GM12892 (cell line): ENCODE results near the gene TTLL13.

Experiments
- POLR2A ChIP-seq: IDR thresholded peaks from 2 replicates; pipeline ENCODE4 v1.6.1; 2011; ENCODE audit warnings: low read depth, low read length, control low read depth
- POLR2AphosphoS5 ChIP-seq: IDR thresholded peaks from 2 replicates; pipeline ENCODE4 v1.6.1; 2011; ENCODE audit warnings: low read depth, low read length, control low read depth
- TAF1 ChIP-seq: IDR thresholded peaks from 2 replicates; pipeline ENCODE4 v1.6.1; 2011; ENCODE audit warnings: low read depth, mild to moderate bottlenecking, control low read depth, low read length, borderline replicate concordance

DNA sequence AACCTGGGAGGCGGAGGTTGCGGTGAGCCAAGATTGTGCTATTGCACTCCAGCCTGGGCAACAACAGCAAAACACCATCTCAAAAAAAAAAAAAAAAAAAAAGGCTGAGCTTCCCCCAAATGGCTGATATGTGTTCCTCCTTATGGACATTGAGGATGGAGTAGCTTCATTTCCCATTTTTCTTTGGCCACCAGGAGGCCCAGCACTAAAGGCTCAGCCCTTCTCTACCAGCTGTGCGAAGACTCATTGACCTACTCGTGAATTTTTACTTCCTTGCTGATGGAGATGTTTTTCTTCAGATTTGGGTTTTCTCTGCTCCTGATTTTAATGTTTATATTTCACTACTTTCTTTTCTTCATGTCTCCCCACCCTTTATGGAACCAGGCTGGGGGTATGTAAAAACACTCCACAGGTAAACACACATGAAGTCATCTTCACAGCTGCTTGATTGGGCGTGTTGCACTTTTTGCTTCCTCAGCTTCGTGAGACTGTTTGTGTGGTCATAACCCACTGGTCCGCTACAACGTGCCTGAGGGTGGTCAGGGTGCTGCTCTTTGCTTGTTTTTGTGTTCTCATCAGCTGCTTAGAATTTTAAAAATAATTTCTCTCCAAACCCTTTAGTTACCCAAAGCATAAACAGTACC, 34.7 kb upstream of the TTLL13 start:
- TF ChIP-seq POLR2A (no peak), POLR2AphosphoS5 (no peak), TAF1 (no peak)
